ENCODE results near the gene PKD2L2.
"Not testable (repeated sequence)": the region's sequence is repeated elsewhere in the genome, so short reads cannot be mapped to it uniquely, and the experiment has no call there.

DNA sequence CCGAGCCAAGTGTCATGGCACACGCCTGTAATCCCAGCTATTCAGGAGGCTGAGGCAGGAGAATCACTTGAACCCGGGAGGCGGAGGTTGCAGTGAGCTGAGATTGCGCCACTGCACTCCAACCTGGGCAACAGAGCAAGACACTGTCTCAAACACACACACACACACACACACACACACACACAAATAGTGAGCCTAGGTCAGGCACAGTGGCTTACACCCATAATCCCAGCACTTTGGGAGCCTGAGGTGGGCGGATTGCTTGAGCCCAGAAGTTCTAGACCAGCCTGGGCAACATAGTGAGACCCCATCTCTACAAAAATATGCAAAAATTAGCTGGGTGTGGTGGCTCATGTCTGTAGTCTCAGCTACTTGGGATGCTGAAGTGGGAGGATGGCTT lies 25.6 kb upstream of the PKD2L2 start:
- TF ChIP-seq CUX1 (CRISPR knock-in tag; IDR thresholded peaks at IDR 0.05); TAF1 (IDR thresholded peaks at IDR 0.05; ENCODE audit: control insufficient read depth, extremely low read depth, insufficient read depth, low read length, severe bottlenecking); NR3C1 (CRISPR knock-in tag; IDR thresholded peaks at IDR 0.05); RFX5 (IDR thresholded peaks at IDR 0.05; ENCODE audit: low read depth, low read length); RAD51 (IDR thresholded peaks at IDR 0.05; ENCODE audit: borderline replicate concordance, low read depth); TCF7L2 (IDR thresholded peaks at IDR 0.05; ENCODE audit: low read depth, low read length); ADNP (tag; IDR thresholded peaks at IDR 0.05); BMI1 (IDR thresholded peaks at IDR 0.05; ENCODE audit: low read length): not testable (repeated sequence)
- TF ChIP-seq, protein P1, sequence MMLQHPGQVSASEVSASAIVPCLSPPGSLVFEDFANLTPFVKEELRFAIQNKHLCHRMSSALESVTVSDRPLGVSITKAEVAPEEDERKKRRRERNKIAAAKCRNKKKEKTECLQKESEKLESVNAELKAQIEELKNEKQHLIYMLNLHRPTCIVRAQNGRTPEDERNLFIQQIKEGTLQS (IDR thresholded peaks at IDR 0.05): not testable (repeated sequence)
- TF ChIP-seq, protein P1 (CRISPR knock-in tag; conservative IDR thresholded peaks at IDR 0.05): not testable (repeated sequence)
